ENCODE results near the gene CCDC184.
"Not testable (repeated sequence)": the region's sequence is repeated elsewhere in the genome, so short reads cannot be mapped to it uniquely, and the experiment has no call there.

The CCDC184 gene

GRCh38 chr12:48180424-48180823 lies 3.0 kb upstream of the CCDC184 start:
- DNase-seq, result no peak

GRCh38 chr12:48180857-48181495 lies 2.5 kb upstream of the CCDC184 start:
- DNase-seq, result no peak

DNA sequence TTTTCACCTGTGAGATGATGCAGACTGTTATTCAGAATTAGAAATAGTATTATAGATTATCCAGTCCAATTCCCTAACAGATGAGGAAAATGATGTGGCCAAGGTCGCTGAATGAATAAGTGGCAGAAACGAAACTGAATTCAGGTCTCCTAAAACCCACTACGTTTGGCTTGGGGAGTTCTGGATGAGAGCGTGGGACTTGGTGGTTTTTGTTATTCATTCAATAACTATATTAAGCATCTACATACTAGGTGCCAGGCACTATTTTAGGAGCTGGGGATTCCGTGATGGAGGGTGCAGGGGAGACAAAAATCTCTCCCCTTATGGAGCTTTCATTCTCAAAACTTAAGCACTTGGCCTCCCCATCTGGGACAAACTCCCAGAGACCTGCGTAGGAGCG lies 813 bp upstream of the CCDC184 start:
- no peak for DNase-seq

DNA sequence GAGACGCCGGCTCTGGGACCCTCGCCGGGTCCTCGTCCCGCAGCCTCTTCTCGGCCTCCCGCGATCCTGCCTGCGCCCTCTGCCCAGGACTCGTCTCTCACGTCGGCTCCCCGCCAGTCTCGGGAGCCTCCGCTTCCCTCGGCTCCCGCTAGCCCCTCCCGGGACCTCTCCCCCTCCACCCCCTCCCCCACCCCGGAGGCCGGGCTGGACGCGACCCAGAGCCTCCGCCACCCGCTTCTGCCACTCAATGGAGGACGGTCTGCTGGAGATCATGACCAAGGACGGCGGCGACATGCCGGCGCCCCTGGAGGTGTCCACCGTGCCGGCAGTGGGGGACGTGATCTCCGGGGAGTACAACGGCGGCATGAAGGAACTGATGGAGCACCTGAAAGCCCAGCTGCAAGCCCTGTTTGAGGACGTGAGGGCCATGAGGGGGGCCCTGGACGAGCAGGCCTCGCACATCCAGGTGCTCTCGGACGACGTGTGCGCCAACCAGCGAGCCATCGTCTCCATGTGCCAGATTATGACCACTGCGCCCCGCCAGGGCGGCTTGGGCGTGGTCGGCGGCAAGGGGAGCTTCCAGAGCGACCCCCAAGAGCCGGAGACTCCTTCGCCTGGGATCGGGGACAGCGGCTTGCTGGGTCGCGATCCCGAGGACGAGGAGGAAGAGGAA lies 568 bp downstream of the CCDC184 start:
- no peak for DNase-seq

- DNase-seq, result no peak
Measured at GRCh38 chr12:48184549-48184922, 1.1 kb downstream of the CCDC184 start.

DNA sequence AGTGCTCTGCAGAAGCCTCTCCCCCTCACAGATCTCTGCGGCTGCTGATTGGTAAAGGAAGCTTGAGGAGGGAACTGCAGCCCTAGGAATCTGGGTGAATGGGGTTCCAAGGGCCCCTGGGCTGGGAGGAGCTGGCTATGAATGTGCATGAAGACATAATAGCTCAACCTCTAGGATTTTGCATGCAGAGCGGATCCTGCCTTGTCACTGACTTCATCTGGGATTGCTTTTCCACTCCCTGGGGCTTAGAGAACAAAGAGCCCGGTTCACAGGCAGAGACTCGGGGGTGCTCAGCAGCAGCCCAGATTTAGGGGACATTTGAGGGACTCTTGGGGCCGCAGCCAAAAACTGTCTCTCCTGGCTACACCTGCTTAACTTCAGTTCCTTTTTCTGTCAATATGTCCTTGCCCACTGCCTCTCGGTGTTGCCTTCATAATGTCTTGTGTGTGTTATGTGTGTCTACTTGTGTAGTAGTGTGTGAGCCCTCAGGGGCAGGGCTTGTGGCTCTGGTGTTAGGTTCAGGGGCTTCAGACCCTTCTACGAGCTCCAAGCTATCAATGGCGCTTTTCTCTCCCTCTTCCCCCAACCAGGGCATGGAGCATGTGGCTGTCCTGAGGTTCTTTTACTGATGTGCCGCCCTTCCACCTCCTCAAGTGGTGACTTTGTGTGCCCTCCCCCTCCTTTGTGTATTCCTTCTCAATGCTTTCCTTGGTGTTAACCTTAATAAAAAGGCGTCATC lies 1.9 kb downstream of the CCDC184 start:
- no peak for DNase-seq

- DNase-seq, result no peak
Measured at GRCh38 chr12:48187916-48188695, 4.7 kb downstream of the CCDC184 start.

DNA sequence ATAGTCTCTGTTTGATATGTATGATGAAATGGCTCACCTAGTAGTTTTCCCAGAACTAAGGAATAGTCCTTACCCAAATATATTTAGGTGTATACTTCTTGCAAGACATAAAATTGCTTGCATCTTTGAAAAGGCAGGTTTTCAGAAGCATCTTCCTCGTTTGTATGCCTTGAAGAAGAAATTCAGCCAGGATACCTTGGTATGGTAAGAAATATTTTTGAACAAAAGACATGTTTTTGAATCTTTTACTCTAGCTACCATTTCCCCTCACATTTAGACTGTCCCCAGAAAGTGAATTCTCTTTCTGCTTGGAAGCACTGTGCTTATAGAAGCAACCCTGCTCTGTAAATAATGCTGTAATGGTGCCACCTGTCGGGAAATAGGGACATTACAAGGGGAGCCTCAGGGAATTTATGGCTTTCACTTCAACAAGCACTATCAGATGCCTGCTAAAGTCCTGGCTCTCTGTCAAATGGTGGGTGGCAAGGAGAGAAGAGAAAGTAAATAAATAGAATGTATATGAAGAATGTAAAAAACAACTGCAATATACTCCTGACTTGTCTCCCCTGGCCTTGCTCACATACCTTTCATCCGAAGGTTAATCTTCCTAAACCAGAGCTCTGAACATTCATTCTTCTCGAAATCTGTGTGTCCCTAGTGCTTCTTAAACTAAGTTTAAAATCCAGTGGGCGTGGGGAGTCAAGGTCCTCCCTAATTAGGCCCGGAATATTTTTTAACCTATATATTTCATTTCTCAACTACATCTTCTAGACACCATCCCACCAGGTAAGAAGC lies 6.1 kb downstream of the CCDC184 start:
- no peak for DNase-seq

GRCh38 chr12:48191096-48191495 lies 7.7 kb downstream of the CCDC184 start:
- DNase-seq, result no peak

GRCh38 chr12:48192861-48193260 lies 9.4 kb downstream of the CCDC184 start:
- no peak for DNase-seq

GRCh38 chr12:48193623-48194022 lies 10.2 kb downstream of the CCDC184 start:
- no peak for DNase-seq

GRCh38 chr12:48194799-48195201 lies 11.4 kb downstream of the CCDC184 start:
- no peak for DNase-seq

- DNase-seq, result no peak
Measured at GRCh38 chr12:48197549-48197970, 14.1 kb downstream of the CCDC184 start.

DNA sequence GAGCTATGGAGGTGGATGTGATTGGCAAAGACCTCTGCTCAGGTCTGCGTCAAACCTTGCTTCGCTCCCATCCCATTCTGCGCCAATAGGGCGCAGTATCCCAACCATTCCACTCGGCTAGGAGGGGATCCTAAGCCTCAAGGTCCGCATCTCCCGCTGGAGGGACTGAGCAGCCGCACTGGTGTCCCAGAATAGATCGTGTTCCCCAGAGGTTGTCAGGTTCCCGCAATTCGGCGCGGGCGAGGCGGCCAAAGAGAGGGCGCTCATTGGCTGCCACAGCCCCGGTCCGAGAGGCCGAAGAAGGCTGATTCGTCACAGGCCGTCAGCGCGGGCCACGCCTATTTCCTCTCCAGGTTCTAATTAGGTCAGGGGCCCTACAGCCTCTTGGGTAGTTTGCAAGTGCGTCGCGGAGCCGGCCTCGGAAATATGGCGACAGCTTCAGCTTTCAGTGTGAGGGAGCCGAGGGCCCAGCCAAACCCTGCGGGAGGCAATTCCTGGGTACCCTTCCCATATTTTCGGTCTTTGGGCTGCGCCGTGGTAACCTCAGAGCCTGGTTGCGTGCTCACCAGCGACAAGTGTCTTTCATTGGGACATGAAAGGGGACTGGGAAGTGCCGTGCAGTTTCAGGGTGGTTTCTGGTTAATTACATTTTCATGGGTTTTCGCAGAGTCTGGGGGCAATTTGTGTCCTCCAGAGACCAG lies 14.7 kb downstream of the CCDC184 start:
- peak; percentile 73 for DNase-seq

- no peak for DNase-seq
Measured at GRCh38 chr12:48198672-48198971, 15.2 kb downstream of the CCDC184 start.

- DNase-seq, result no peak
Measured at GRCh38 chr12:48198985-48199384, 15.5 kb downstream of the CCDC184 start.

DNA sequence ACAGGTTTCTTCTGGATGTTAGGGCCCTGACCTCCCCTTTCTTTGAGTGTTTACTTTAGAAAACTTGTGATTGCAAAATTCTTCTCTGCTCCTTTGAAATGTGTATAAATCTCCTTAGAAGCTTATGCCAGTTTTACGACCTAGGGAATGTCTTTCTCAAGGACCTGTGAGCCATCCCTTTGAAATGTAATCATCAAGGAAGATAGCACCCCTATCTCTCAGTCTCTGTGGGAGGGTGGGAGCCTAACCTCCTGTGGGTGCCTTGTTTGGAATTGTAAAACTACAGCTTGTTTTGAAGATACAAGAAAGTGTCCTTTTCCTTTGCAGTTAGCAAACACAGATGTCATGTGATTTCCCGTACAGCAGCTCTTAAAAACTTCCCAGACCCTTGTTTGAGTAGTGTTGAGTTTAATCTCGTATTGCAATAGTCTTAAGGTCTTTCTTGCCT lies 16.4 kb downstream of the CCDC184 start:
- DNase-seq, result no peak

DNA sequence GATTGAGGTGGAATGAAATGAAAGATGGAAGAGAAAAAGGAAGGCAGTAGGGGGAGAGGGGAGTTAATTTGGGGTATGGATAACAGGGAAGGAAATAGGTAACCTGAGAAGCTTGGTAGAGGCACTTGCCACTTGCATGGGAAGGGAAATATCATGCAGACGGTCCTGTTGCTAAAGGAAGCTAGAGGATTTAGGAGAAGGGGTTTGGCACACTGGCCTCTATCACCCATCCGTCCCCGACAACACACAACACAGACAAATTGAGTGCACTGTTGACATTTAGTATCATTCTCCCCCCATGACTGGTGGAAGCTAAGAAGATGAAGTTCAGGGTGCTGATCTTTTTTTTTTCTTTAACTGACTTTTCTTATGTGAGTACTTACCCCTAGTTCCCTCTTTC lies 17.6 kb downstream of the CCDC184 start:
- no peak for DNase-seq

DNA sequence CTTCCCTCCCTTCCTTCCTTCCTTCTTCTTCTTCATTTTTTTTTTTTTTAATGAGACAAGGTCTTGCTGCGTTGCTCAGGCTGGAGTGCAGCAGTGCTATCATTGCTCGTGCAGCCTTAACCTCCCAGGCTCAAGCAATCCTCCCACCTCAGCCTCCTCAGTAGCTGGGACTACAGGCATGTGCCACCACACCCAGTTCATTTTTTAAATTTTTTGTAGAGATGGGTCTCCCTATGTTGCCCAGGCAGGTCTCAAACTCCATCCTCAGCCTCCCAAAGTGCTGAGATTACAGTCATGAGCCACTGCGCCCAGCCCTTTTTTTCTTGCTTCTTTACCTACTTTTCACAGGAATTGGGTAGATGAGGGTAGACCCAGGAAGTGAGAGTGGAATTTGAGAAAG lies 18.1 kb downstream of the CCDC184 start:
- no peak for DNase-seq

DNA sequence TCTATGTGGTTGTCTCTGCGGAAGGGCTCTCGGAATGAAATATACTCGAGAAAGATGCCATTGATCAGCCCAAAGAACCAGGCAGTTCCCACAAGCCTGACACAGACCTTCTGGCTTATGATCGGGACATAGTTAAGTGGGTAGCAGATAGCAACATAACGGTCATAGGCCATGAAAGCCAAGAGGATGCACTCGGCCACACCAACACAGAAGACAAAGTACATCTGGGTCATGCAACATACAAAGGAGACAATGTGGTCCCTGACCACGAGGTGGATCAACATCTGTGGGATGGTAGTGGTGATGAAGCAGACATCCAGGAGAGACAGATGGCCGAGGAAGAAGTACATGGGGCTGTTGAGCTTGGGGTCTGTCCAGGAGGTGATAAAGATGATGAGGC lies 19.3 kb downstream of the CCDC184 start:
- no peak for DNase-seq

- no peak for DNase-seq
Measured at GRCh38 chr12:48203192-48203591, 19.7 kb downstream of the CCDC184 start, which contains the start of gene OR10AD1. TSS of gene OR10AD1 (minus strand) at chr12:48203292. CDS start at chr12:48203292, 0 bp downstream.

- DNase-seq, result not testable (repeated sequence)
Measured at GRCh38 chr12:48209495-48209894, 26.1 kb downstream of the CCDC184 start.

Data from SIG-M5 (cell line).